ENCODE results near the gene ACTG2.

GRCh38 chr2:73961823-73962615 is 69.2 kb downstream of the ACTG2 start:
- TF ChIP-seq CTCF (conservative IDR thresholded peaks at IDR 0.05; ENCODE audit: low read depth, low read length) (no peak), EZH2 (IDR thresholded peaks at IDR 0.05; ENCODE audit: borderline replicate concordance, low read depth, low read length, poor library complexity, severe bottlenecking) (no peak)
